AG04449 (cell line): Measurements from ENCODE around the gene TLL2.

ENCODE experiments used
- CTCF ChIA-PET: fragments of 350-600 bp; formaldehyde crosslinking; extraction: SDS; loops from one replicate; lab custom pipeline; 2021; ENCODE audit warnings: antibody characterized with exemption; lab: Yijun Ruan, JAX
- POLR2A ChIA-PET: fragments of 400-600, 350-600 bp; formaldehyde crosslinking; extraction: SDS; loops from one replicate; lab custom pipeline; 2020; ENCODE audit warnings: antibody characterized with exemption, inconsistent platforms; lab: Yijun Ruan, JAX
- DNase-seq: peaks from one replicate; pipeline ENCODE4 v3.0.0-alpha.2; 2010; ENCODE audit warnings: low read depth, low spot score
- H3K4me3 ChIP-seq: 2 replicates; pipeline ENCODE4 v1.5.1; 2011; ENCODE audit warnings: low read depth, mild to moderate bottlenecking, control low read depth, low read length
- CTCF ChIP-seq: IDR thresholded peaks from one replicate; pipeline ENCODE4 v1.5.1; 2011; ENCODE audit warnings: mild to moderate bottlenecking, moderate library complexity, low read length, control low read depth, inconsistent platforms; ENCODE audit not compliant: insufficient read depth; ENCODE audit errors: missing control alignments

TLL2 gene

DNA sequence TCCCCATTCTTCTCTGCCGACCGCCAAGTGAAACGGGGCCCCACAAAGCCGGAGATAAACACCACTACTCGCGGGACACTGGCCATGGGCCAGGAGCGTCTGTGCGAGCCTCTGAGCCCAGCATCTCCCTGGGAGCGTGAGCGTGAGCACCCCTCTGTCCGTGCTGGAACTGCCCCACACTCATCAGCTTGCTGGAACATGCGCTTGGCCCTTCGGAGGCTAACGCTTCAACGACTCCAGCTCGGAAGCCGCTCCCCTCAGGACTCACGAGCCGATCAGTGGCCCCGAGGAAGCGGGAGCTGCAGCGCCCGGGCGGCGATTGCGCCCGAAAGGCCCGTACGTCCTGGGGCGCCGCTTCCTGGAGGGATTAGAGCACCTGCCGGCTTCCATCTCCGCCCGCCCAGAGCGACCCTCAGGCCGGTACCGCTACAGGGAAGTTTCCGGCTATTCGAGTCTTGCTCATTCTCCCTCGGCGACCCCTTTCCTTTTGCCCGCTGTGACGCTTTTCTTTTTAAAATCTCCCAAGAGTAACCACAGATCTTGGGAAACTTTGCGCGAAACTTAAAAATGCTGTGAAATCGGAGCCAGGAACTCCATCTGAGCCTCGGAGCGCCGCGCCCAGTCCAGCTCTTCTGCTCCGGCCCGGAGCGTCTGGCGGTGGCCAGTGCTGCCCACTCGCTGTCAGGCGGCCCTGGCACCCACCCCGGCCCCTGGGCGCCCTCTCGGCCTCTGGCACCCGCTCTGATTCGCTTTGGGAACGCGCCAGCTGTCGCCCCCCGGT is 1.0 kb downstream of the TLL2 start:
- TF ChIP-seq CTCF: no peak
- peak overlapping the region; percentile 61 for H3K4me3 ChIP-seq
- DNase-seq: no peak
- ChIA-PET CTCF (interaction anchor here (0.9 to 12.8 kb wide), 21 partner anchors 10 to 329 kb away, joined by 3 to 253 read pairs (median 9); no protein-coding TSS in a partner anchor), POLR2A (interaction anchor here (0.7 to 0.9 kb wide), 2 partner anchors 15 to 138 kb away, joined by 3 to 4 read pairs; no protein-coding TSS in a partner anchor)

- no peak for DNase-seq
- CTCF ChIA-PET: interaction anchor here (0.9 to 12.8 kb wide), 19 partner anchors 8 to 177 kb away, joined by 3 to 253 read pairs (median 9); no protein-coding TSS in a partner anchor
- H3K4me3 ChIP-seq: no peak overlapping the region
- POLR2A ChIA-PET: no interaction called here
- peak; percentile 60 for TF ChIP-seq CTCF
Measured at GRCh38 chr10:96511044-96511945, 2.4 kb downstream of the TLL2 start.

DNA sequence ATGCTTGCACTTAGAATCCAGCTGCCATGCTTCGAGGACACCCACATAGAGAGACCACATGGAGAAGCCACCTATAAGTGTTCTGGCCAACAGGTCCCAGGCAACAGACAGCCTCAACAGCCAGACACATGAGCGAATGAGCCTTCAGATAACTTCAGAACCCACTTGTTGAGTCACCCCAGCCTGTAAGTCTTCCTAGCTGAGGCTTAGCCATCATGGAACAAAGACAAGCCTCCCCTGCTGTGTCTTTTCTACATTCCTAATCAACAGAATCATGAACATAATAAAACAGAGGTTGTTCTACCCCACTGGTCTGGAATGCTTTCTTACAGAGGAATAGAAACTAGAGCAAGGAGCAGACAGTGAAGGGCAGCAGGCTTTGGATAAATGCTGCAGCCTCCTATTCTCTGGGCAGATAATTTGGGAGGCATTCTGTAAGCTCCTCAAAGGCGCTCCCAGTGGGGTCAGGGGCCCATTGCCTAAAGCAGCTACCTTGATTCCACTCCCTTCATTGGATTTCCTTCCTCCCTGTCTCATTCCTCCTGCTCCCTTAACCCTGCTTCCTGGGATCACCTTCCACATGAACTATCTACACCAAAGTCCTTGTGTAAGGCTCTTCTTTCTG is 4.6 kb downstream of the TLL2 start:
- peak; percentile 80 for DNase-seq
- ChIA-PET CTCF (interaction anchor here (0.5 to 12.8 kb wide), 8 partner anchors 9 to 391 kb away, joined by 3 to 253 read pairs (median 13); no protein-coding TSS in a partner anchor), POLR2A (no interaction called here)

DNA sequence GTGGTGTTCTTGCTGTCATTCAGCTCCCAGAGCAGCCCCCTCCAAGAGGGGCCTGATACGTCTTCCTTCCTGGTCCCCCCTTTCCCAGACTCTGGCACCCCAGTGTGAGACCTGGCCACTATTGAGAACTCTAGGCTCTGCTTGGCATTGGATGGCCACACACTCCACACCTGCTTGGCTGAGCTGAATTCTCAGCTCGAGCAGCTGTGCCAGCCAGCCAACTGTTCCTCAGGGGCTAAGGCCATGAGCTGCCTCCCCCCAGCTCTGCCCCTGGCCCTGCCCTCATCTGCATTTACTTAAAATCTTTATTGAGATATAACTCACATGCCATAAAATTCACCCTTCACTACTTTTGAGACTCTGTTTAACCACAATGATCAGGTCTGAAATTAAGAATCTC is 6.7 kb downstream of the TLL2 start:
- CTCF ChIA-PET: interaction anchor here (1.1 to 9.3 kb wide), 3 partner anchors 39 to 132 kb away, joined by 4 to 137 read pairs (median 5); no protein-coding TSS in a partner anchor
- POLR2A ChIA-PET: no interaction called here
- H3K4me3 ChIP-seq: no peak overlapping the region
- TF ChIP-seq CTCF: no peak
- no peak for DNase-seq

More for the DNA sequence above, 4.6 kb downstream of the TLL2 start:
- H3K4me3 ChIP-seq: no peak overlapping the region
- TF ChIP-seq CTCF: no peak

DNA sequence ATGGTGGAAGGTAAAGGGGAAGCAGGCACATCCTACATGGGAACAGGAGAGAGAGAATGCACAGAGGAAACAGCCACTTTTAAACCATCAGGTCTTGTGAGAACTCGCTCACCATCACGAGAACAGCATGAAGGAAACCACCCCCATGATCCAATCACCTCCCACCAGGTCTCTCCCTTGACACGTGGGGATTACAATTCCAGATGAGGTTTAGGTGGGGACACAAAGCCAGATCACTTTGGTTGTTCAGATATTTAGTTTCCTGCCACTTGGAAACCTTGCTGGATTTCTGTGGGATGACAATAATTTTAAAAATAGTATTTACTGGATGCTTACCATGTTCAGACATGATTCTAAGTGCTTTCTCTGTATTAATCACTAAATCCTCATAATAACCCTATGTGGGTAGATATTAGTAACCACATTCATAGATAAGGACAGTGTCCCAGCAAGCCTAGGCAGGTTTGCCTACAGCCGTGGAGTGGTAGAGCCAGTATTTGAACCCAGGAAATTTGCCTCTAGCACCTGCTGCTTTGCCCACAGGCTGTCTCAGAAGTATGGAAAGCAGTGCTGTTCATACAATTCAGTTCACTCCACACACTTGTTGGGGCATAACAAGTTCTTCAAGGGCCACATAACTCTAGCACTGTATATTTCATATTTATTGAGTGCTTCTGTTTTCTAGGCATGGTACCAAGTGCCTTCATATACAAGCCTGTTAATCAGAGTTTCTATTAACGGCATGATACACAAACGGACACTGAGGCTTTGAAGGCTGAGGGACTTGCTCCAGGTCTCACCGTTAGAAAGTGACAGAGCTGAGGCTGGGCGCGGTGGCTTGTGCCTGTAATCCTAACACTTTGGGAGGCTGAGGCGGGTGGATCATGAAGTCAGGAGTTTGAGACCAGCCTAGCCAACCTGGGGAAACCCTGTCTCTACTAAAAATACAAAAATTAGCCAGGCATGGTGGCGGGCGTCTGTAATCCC is 8.3 kb downstream of the TLL2 start:
- POLR2A ChIA-PET: no interaction called here
- no peak for DNase-seq
- CTCF ChIA-PET: interaction anchor here (1.8 to 9.3 kb wide), 2 partner anchors 37 to 111 kb away, joined by 4 to 137 read pairs; no protein-coding TSS in a partner anchor
- H3K4me3 ChIP-seq: no peak overlapping the region
- no peak for TF ChIP-seq CTCF
